Measurements from ENCODE around the gene SPINK2.

Gene SPINK2, protein sequence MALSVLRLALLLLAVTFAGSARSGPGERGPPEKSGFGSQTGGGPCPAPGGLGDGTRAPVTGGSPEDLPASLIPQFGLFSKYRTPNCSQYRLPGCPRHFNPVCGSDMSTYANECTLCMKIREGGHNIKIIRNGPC

DNA sequence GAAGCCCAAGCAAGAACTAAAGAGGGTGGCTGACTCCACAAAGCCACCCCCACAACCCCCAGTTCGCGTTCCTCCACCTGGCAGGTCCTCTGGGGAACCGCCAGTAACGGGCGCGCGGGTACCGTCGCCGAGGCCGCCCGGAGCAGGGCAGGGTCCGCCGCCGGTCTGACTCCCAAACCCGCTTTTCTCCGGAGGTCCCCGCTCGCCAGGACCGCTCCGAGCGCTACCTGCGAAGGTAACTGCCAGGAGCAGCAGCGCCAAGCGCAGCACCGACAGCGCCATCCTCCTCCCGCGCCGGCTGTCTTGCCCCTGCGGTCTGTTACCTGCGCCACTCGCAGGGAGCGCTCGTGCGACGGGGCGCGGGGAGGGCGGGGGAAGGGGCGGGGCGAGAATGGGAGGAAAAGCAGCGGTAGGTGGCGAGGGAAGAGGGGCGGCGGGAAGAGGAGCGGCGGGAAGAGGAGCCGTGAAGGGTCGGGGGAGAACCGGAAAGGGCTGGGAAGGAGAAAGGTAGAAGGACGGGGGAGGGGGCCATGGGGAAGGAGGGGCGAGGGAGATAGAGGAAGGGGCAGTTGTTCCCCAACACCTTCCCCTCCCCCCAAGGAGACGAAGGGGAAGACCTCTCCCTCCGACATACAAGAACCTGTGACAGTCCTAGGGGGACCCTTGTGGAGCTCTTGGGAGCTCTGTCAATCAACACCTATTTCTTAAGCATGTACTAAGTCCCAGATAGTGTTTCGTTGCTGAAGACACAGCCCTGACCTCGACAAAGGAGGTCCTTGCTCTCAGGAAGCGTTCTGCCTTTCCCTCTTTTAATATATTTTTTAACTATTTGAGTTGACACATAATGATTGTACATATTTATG lies at the start of gene SPINK2:
Gene SPINK2 (minus strand): TSS at position 321 of the 863 bp plus-strand sequence. CDS start 39 bp downstream, at position 282.
- no peak for TF ChIP-seq GATA3 (IDR thresholded peaks at IDR 0.05; ENCODE audit: low read depth, low read length)
- TF ChIP-seq GATA2 (IDR thresholded peaks at IDR 0.05; ENCODE audit: low read depth, low read length) = no peak

DNA sequence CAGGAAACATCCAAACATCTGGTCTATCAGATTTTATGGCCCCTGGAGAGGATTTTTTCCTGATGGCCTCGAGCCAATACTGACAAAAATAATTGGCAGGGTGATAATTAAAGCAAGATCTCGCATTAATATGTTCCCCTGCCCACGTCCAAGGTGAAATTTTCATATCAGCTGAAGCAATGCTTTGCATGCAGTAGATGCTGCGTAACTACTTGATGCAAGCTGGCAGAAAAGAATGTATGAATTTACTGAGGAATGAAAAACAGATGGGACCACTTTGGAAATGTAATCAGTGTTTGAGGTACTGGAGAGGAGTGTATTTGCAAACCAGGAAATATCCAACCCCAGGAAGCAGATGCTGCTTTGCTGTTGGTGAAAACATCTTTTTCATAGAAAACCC lies 49.4 kb upstream of the SPINK2 start:
- TF ChIP-seq GATA2 (IDR thresholded peaks at IDR 0.05; ENCODE audit: low read depth, low read length) (no peak), GATA3 (IDR thresholded peaks at IDR 0.05; ENCODE audit: low read depth, low read length) (peak; percentile 30; the same call in 1 of the 2 replicates)

DNA sequence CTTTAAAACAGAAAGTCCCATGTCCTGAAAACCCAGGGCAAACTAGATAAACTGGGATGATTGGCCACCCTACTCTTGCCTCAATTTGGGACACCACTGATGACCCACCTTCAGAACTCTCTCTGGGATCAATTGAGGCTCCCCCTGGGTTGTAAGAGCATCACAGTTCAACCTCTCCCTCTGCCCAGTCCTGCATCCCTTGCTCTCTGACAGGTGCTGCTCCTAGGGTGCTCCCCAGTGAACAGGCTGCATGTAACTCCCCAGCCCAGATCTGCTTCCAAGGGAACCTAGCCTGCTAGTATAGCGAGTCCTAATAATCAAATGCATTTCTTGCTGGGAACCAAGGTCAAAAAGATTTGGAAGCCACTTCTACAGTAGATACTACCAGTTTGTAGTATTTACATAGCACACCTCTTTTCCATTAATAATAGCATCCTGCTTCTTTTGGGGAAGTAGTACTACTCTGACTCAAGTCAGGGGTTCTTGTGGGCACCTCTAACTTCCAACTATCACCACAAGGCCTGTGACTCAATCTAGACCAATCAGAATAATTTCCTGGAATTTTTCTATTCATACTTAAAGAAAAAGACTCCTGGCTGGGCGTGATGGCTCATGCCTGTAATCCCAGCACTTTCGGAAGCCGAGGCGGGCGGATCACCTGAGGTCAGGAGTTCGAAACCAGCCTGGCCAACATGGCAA lies 42.1 kb upstream of the SPINK2 start:
- TF ChIP-seq GATA2 (IDR thresholded peaks at IDR 0.05; ENCODE audit: low read depth, low read length) = no peak
- no peak for TF ChIP-seq GATA3 (IDR thresholded peaks at IDR 0.05; ENCODE audit: low read depth, low read length)

- no peak for TF ChIP-seq GATA2 (IDR thresholded peaks at IDR 0.05; ENCODE audit: low read depth, low read length)
These were observed 39.9 kb upstream of the SPINK2 start for GRCh38 chr4:56861360-56861759.

GRCh38 chr4:56860781-56861180 lies 39.3 kb upstream of the SPINK2 start:
- TF ChIP-seq GATA3 (IDR thresholded peaks at IDR 0.05; ENCODE audit: low read depth, low read length) (no peak), GATA2 (IDR thresholded peaks at IDR 0.05; ENCODE audit: low read depth, low read length) (no peak)

GRCh38 chr4:56859841-56860240 lies 38.3 kb upstream of the SPINK2 start:
- no peak for TF ChIP-seq GATA3 (IDR thresholded peaks at IDR 0.05; ENCODE audit: low read depth, low read length)
- no peak for TF ChIP-seq GATA2 (IDR thresholded peaks at IDR 0.05; ENCODE audit: low read depth, low read length)

- TF ChIP-seq GATA2 (IDR thresholded peaks at IDR 0.05; ENCODE audit: low read depth, low read length) (no peak), GATA3 (IDR thresholded peaks at IDR 0.05; ENCODE audit: low read depth, low read length) (no peak)
These were observed 36.3 kb upstream of the SPINK2 start for GRCh38 chr4:56857601-56858309.

GRCh38 chr4:56856656-56857055 lies 35.2 kb upstream of the SPINK2 start:
- TF ChIP-seq GATA2 (IDR thresholded peaks at IDR 0.05; ENCODE audit: low read depth, low read length) = no peak
- TF ChIP-seq GATA3 (IDR thresholded peaks at IDR 0.05; ENCODE audit: low read depth, low read length) = no peak

DNA sequence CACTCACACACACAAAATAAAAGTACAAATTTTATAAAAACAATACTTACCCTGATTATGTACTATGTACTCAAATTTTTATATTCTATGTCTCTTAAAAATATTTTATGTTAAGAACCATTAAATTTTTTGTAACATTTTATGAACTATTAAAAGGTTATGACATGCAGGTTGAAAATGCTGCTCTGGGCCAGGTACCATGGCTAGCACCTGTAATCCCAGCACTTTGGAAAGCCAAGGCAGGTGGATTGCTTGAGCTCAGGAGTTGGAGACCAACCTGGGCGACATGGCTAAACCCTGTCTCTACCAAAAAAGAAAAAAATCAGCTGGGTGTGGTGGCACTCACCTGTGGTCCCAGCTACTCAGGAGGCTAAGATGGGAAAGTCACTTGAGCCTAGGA lies 29.4 kb upstream of the SPINK2 start:
- TF ChIP-seq GATA3 (IDR thresholded peaks at IDR 0.05; ENCODE audit: low read depth, low read length) = no peak
- TF ChIP-seq GATA2 (IDR thresholded peaks at IDR 0.05; ENCODE audit: low read depth, low read length) = no peak

- TF ChIP-seq GATA3 (IDR thresholded peaks at IDR 0.05; ENCODE audit: low read depth, low read length) (no peak), GATA2 (IDR thresholded peaks at IDR 0.05; ENCODE audit: low read depth, low read length) (no peak)
These were observed 23.5 kb upstream of the SPINK2 start for GRCh38 chr4:56844802-56845580.

DNA sequence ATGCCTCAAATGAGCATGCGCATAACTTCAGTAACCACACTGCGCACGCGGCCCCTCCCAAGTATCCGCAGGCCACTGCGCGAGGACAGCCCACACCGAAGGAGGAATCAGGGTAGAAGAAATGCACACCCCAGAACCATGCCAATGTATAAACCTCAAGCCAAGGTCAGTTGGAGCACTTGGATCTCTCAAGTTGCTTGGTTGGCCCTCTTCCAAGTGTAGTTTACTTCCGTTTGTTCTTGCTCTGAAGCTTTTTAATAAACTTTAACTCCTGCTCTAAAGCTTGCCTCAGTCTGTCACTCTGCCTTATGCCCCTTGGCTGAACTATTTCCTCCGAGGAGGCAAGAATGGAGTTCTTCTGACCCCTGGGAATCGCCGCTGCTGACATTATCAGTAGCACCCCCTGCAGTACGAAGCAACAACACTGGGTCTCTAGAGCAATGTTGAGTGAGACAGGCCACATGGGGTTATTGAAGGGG lies 22.0 kb upstream of the SPINK2 start:
- TF ChIP-seq GATA2 (IDR thresholded peaks at IDR 0.05; ENCODE audit: low read depth, low read length) (no peak), GATA3 (IDR thresholded peaks at IDR 0.05; ENCODE audit: low read depth, low read length) (no peak)

DNA sequence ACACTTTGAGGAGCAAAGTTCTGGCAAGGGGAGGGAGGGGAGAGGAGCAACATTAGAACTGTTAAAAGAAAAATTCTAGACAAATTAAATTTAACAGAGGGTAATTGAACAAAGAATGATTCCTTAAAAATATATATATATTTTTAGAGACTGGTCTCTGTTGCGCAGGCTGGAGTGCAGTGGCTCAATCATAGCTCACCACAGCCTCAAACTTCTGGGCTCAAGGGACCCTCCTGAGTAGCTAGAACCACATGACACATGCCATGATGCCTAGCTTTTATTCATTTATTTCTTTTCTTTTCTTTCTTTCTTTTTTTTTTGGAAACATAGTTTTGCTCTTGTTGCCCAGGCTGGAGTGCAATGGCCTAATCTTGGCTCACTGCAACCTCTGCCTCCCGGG lies 19.1 kb upstream of the SPINK2 start:
- TF ChIP-seq GATA3 (IDR thresholded peaks at IDR 0.05; ENCODE audit: low read depth, low read length) (no peak), GATA2 (IDR thresholded peaks at IDR 0.05; ENCODE audit: low read depth, low read length) (no peak)
